Peyer's patch (tissue), 4 donors: ENCODE measurements around the gene RAP1B.

Source experiments
- POLR2A ChIP-seq, 2 donors: fragments of 450-650 bp; IDR thresholded peaks; one replicate each; pipeline ENCODE4 v1.5.1; 2017; ENCODE audit warnings: antibody characterized with exemption in 2 of 2, mild to moderate bottlenecking in 2 of 2, moderate library complexity in 2 of 2
- TF ChIP-seq, protein P1 (sequence below), 6 experiments: fragments of 450-650 bp in 4 of 6; fragments of 200-600 bp in 2 of 6; sonication (generic) in 1 of 6; IDR thresholded peaks; one replicate each; pipeline ENCODE4 v1.5.1; 2017 to 2019; ENCODE audit warnings: antibody characterized with exemption in 6 of 6, mild to moderate bottlenecking in 3 of 6, moderate library complexity in 1 of 6

DNA sequence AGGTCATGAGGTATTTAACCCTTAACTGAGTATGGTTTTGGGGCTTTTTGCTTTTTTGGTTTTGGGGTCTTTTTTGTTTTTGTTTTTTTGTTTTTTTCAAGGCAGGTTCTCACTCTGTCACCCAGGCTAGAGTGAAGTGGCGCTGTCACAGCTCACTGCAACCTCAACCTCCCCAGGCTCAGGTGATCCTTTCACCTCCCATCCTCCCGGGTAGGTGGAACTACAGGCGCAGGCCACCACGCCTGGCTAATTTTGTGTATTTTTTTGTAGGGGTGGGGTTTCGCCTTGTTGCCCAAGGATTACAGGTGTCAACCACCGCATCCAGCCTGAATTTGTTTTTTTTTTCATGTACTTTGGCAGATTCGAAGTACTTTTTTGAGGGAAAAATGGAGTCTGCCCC lies 19.9 kb downstream of the RAP1B start:
- no peak for TF ChIP-seq POLR2A (IDR thresholded peaks at IDR 0.05)
- TF ChIP-seq, protein P1, sequence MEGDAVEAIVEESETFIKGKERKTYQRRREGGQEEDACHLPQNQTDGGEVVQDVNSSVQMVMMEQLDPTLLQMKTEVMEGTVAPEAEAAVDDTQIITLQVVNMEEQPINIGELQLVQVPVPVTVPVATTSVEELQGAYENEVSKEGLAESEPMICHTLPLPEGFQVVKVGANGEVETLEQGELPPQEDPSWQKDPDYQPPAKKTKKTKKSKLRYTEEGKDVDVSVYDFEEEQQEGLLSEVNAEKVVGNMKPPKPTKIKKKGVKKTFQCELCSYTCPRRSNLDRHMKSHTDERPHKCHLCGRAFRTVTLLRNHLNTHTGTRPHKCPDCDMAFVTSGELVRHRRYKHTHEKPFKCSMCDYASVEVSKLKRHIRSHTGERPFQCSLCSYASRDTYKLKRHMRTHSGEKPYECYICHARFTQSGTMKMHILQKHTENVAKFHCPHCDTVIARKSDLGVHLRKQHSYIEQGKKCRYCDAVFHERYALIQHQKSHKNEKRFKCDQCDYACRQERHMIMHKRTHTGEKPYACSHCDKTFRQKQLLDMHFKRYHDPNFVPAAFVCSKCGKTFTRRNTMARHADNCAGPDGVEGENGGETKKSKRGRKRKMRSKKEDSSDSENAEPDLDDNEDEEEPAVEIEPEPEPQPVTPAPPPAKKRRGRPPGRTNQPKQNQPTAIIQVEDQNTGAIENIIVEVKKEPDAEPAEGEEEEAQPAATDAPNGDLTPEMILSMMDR (IDR thresholded peaks at IDR 0.05) = no peak
